22Rv1 (cell line): ENCODE measurements around the gene PLXDC2.

ENCODE experiments used
- H3K27ac ChIP-seq: fragments of 450-650 bp; 2 replicates; pipeline ENCODE4 v1.5.1; 2017
- CTCF ChIP-seq: fragments of 450-650 bp; IDR thresholded peaks from 2 replicates; pipeline ENCODE4 v1.5.1; 2017; ENCODE audit warnings: mild to moderate bottlenecking
- ZFX ChIP-seq: fragments of 450-650 bp; IDR thresholded peaks from 2 replicates; pipeline ENCODE4 v1.6.1; 2017; ENCODE audit warnings: antibody characterized with exemption, borderline replicate concordance

Gene PLXDC2

GRCh38 chr10:20254078-20254477 lies 437.8 kb downstream of the PLXDC2 start:
- TF ChIP-seq ZFX (no peak), CTCF (no peak)
- no peak overlapping the region for H3K27ac ChIP-seq

- TF ChIP-seq CTCF (no peak), ZFX (no peak)
- H3K27ac ChIP-seq: no peak overlapping the region
These were observed 438.3 kb downstream of the PLXDC2 start for GRCh38 chr10:20254497-20254896.

DNA sequence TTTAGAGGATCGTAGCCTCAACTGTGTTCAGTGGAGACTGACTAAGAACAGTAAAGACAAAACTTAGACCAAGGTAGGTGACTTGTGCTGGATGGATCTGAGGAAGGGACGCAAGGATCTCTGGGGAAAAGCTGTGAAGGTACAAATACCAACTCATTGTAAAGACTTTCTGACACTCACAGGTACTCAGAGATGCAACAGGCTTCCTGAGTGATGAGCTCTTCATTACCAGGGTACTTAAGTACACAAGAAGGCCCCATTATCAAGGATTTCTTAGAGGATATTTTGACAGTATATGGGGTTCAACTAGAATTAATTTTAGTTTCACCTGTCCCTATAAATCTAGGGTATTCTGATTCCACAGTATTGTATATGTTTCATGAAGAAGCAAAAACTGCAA lies 440.7 kb downstream of the PLXDC2 start:
- TF ChIP-seq CTCF (no peak), ZFX (no peak)
- H3K27ac ChIP-seq: no peak overlapping the region

- TF ChIP-seq ZFX (no peak), CTCF (no peak)
- no peak overlapping the region for H3K27ac ChIP-seq
These were observed 441.2 kb downstream of the PLXDC2 start for GRCh38 chr10:20257422-20257821.

GRCh38 chr10:20265146-20265545 lies 448.9 kb downstream of the PLXDC2 start:
- no peak overlapping the region for H3K27ac ChIP-seq
- TF ChIP-seq CTCF (no peak), ZFX (no peak)

DNA sequence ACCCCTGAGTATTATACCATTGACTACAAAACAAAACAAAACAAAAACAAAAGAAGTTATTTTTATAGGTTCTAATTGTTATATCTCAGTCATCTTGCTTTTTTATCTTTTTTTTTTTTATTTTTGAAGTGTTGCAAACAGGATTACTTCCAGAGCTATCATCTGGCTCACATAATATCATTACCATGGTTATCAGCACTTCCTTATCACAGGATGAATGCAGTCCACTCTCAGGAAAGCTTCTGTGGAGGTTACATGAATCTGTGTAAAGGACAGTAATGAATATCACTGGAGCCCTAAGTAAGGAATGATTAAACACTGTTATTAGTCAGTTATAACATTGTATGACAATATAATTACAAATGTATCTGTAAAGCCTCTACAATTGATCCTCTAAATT lies 451.5 kb downstream of the PLXDC2 start:
- TF ChIP-seq CTCF: no peak
- no peak for TF ChIP-seq ZFX
- no peak overlapping the region for H3K27ac ChIP-seq

GRCh38 chr10:20271490-20271889 lies 455.3 kb downstream of the PLXDC2 start:
- no peak overlapping the region for H3K27ac ChIP-seq
- TF ChIP-seq ZFX (no peak), CTCF (no peak)
